Hepatocyte (in vitro differentiated cells): ENCODE measurements around the gene EPHA4.

Experiments
- CTCF ChIP-seq: fragments of 200-600 bp; sonication (generic); IDR thresholded peaks from 2 replicates; pipeline ENCODE4 v1.5.1; 2016; ENCODE audit warnings: antibody characterized with exemption, mild to moderate bottlenecking; ENCODE audit not compliant: poor library complexity
- EZH2 ChIP-seq: fragments of 200-600 bp; sonication (generic); IDR thresholded peaks from 2 replicates; pipeline ENCODE4 v1.6.1; 2016; ENCODE audit warnings: antibody characterized with exemption, mild to moderate bottlenecking, borderline replicate concordance
- EZH2phosphoT487 ChIP-seq: fragments of 200-600 bp; sonication (generic); IDR thresholded peaks from one replicate; pipeline ENCODE4 v1.6.1; 2018; ENCODE audit warnings: antibody characterized with exemption, mild to moderate bottlenecking, low read depth, moderate library complexity; ENCODE audit not compliant: unreplicated experiment, severe bottlenecking

- TF ChIP-seq EZH2 (no peak), CTCF (no peak), EZH2phosphoT487 (no peak)
Measured at GRCh38 chr2:221460136-221460535, 112.0 kb downstream of the EPHA4 start.
